ENCODE measurements around the gene CROT. TPM values are rescaled to one million over a fixed set of nuclear protein-coding genes. Genes with fewer than 3 reads are reported as not detected.

The CROT gene, protein sequence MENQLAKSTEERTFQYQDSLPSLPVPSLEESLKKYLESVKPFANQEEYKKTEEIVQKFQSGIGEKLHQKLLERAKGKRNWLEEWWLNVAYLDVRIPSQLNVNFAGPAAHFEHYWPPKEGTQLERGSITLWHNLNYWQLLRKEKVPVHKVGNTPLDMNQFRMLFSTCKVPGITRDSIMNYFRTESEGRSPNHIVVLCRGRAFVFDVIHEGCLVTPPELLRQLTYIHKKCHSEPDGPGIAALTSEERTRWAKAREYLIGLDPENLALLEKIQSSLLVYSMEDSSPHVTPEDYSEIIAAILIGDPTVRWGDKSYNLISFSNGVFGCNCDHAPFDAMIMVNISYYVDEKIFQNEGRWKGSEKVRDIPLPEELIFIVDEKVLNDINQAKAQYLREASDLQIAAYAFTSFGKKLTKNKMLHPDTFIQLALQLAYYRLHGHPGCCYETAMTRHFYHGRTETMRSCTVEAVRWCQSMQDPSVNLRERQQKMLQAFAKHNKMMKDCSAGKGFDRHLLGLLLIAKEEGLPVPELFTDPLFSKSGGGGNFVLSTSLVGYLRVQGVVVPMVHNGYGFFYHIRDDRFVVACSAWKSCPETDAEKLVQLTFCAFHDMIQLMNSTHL
- total RNA-seq, result 10 to 100 TPM in 1 of 4 donors, 1 to 10 TPM in 3; 3.6 to 16.3 (median 7.9) TPM

- H3K27ac ChIP-seq, result peak within 1 kb of the TSS; percentile 73 to 83 (median 81)
- in situ Hi-C loops (cut with MboI; ENCODE audit: low sequenced_read_pairs in 4 of 4), result no loop called here
- H3K27me3 ChIP-seq, result no peaks in the 10 kb centered on the region
- intact Hi-C loops (cut with DNase I; ENCODE audit: low total_unique reads), result loop anchor here (1.0 to 5.0 kb wide), 2 partner anchors 71 to 193 kb away; partner anchors contain the start of gene DMTF1
- DNase-seq (peak; percentile 90 to 91), ATAC-seq (peak; percentile 99)
- H3K9me3 ChIP-seq, result no peaks in the 10 kb centered on the region
- H3K4me3 ChIP-seq, result peak within 1 kb of the TSS; percentile 69 to 83 (median 76)
- no peak for TF ChIP-seq CTCF (IDR thresholded peaks at IDR 0.05 in 4 of 5, conservative IDR thresholded peaks at IDR 0.05 in 1 of 5)
- peak; percentile 29 to 53 for TF ChIP-seq POLR2A (IDR thresholded peaks at IDR 0.05)
- peaks cover 6 to 19% of the 10 kb centered on the region in 2 donors for H3K4me1 ChIP-seq
- H3K36me3 ChIP-seq, result peaks cover 0 to 20% of the 10 kb centered on the region in 2 donors
Measured at GRCh38 chr7:87345166-87345927, at the start of gene CROT. TSS of gene CROT (plus strand) at chr7:87345664. CDS start at chr7:87349069, 3,405 bp downstream.

DNA sequence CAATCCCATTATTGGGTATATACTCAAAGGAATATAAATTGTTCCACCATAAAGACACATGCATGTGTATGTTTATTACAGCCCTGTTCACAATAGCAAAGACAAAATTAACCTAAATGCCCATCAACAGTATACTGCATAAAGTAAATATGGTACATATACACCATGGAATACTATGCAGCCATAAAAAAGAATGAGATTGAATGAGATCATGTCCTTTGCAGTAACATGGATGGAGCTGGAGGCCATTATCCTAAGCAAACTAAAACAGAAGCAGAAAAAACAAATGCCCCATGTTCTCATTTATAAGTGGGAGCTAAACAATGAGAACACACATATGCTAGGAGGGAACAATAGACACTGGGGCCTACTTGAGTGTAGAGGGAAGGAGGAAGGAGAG lies 44.7 kb upstream of the CROT start:
- ATAC-seq (no peak), DNase-seq (no peak)
- Histone ChIP-seq H3K36me3 (no peaks in the 10 kb centered on the region), H3K4me1 (no peaks in the 10 kb centered on the region), H3K27me3 (no peaks in the 10 kb centered on the region), H3K9me3 (no peaks in the 10 kb centered on the region), H3K27ac (no peak overlapping the region), H3K4me3 (no peak overlapping the region)
- intact Hi-C loops (cut with DNase I; ENCODE audit: low total_unique reads) (no loop called here), in situ Hi-C loops (cut with MboI; ENCODE audit: low sequenced_read_pairs in 4 of 4) (no loop called here)
- no peak for TF ChIP-seq CTCF (IDR thresholded peaks at IDR 0.05 in 4 of 5, conservative IDR thresholded peaks at IDR 0.05 in 1 of 5)
- no peak for TF ChIP-seq POLR2A (IDR thresholded peaks at IDR 0.05)

- H3K9me3 ChIP-seq, result no peaks in the 10 kb centered on the region
Measured at GRCh38 chr7:87310790-87311419, 34.6 kb upstream of the CROT start.

More at GRCh38 chr7:87310790-87311419, 34.6 kb upstream of the CROT start:
- TF ChIP-seq POLR2A (IDR thresholded peaks at IDR 0.05), result no peak
- TF ChIP-seq CTCF (IDR thresholded peaks at IDR 0.05 in 4 of 5, conservative IDR thresholded peaks at IDR 0.05 in 1 of 5), result no peak
- intact Hi-C loops (cut with DNase I; ENCODE audit: low total_unique reads), result loop anchor here (10.0 kb wide), 1 partner anchor 564 kb away; the partner anchor contains the start of genes DBF4 and SLC25A40
- Histone ChIP-seq H3K4me1 (no peaks in the 10 kb centered on the region), H3K27ac (no peak overlapping the region), H3K27me3 (no peaks in the 10 kb centered on the region), H3K36me3 (no peaks in the 10 kb centered on the region), H3K4me3 (no peak overlapping the region)
- DNase-seq (no peak), ATAC-seq (no peak)
- in situ Hi-C loops (cut with MboI; ENCODE audit: low sequenced_read_pairs in 4 of 4), result loop anchor here in 3 of 4 donors (5.0 kb wide), 3 partner anchors 101 to 111 kb away; no protein-coding TSS in a partner anchor
